DOHH2 (cell line): ENCODE results near the gene GRM2.
A peak's percentile ranks its signal among the peaks of the same experiment; 100 is the strongest.

ENCODE experiments used
- H3F3A ChIP-seq: fragments of 200-600 bp; sonication (generic), shearing (Covaris generic); 2 replicates; pipeline ENCODE4 v1.6.0; 2016; ENCODE audit warnings: antibody characterized with exemption, mild to moderate bottlenecking; ENCODE audit not compliant: control insufficient read depth, insufficient read depth
- H3K27ac ChIP-seq: fragments of 200-600 bp; sonication (generic); 2 replicates; pipeline ENCODE4 v1.5.1; 2014; ENCODE audit warnings: low read depth, mild to moderate bottlenecking, low read length, moderate library complexity
- H3K27me3 ChIP-seq: fragments of 200-600 bp; sonication (generic); 2 replicates; pipeline ENCODE4 v1.6.1; 2014; ENCODE audit warnings: mild to moderate bottlenecking, low read length, mixed read lengths; ENCODE audit not compliant: control insufficient read depth
- H3K36me3 ChIP-seq: fragments of 200-600 bp; sonication (generic); 2 replicates; pipeline ENCODE4 v1.6.1; 2014; ENCODE audit warnings: mild to moderate bottlenecking, low read length, moderate library complexity, mixed read lengths; ENCODE audit not compliant: control insufficient read depth
- H3K4me1 ChIP-seq: fragments of 200-600 bp; sonication (generic); 2 replicates; pipeline ENCODE4 v1.6.1; 2014; ENCODE audit warnings: mild to moderate bottlenecking, low read length, mixed read lengths; ENCODE audit not compliant: control insufficient read depth
- H3K4me2 ChIP-seq: fragments of 200-600 bp; sonication (generic); 2 replicates; pipeline ENCODE4 v1.6.0; 2014; ENCODE audit warnings: mild to moderate bottlenecking, low read length, moderate library complexity
- H3K4me3 ChIP-seq: fragments of 200-600 bp; sonication (generic); 2 replicates; pipeline ENCODE4 v1.5.1; 2014; ENCODE audit warnings: mild to moderate bottlenecking, low read length, mixed read lengths
- H3K79me2 ChIP-seq: fragments of 200-600 bp; sonication (generic); 2 replicates; pipeline ENCODE4 v1.6.1; 2014; ENCODE audit warnings: mild to moderate bottlenecking, low read length, mixed read lengths; ENCODE audit not compliant: control insufficient read depth
- H3K9me2 ChIP-seq: fragments of 200-600 bp; sonication (generic); replicated peaks from 2 replicates; pipeline ENCODE4 v1.6.1; 2014; ENCODE audit warnings: mild to moderate bottlenecking, low read length, mixed read lengths; ENCODE audit not compliant: control insufficient read depth
- H3K9me3 ChIP-seq: fragments of 200-600 bp; sonication (generic); 2 replicates; pipeline ENCODE4 v1.6.1; 2014; ENCODE audit warnings: antibody characterized with exemption, low read length, mixed read lengths; ENCODE audit not compliant: control insufficient read depth, insufficient read depth
- H4K20me1 ChIP-seq: fragments of 200-600 bp; sonication (generic); 2 replicates; pipeline ENCODE4 v1.6.0; 2014; ENCODE audit warnings: low read depth, mild to moderate bottlenecking, antibody characterized with exemption, low read length, moderate library complexity; ENCODE audit not compliant: control insufficient read depth, insufficient read depth
- EZH2phosphoT487 ChIP-seq: fragments of 200-600 bp; sonication (generic); IDR thresholded peaks from 2 replicates; pipeline ENCODE4 v1.6.1; 2017; ENCODE audit warnings: borderline replicate concordance, mild to moderate bottlenecking, antibody characterized with exemption, low read length, moderate library complexity, mixed read lengths
- TF ChIP-seq, protein P1 (sequence below): fragments of 200-600 bp; sonication (generic); IDR thresholded peaks from one replicate; pipeline ENCODE4 v1.5.1; 2014; ENCODE audit warnings: antibody characterized with exemption, mild to moderate bottlenecking, low read depth, low read length; ENCODE audit not compliant: poor library complexity, severe bottlenecking

The GRM2 gene

GRCh38 chr3:51718547-51719409, 11.9 kb downstream of the GRM2 start:
- no peaks in the 10 kb centered on the region for H3K9me2 ChIP-seq
- no peak overlapping the region for H3K27ac ChIP-seq
- H3K79me2 ChIP-seq, result no peaks in the 10 kb centered on the region
- H3K9me3 ChIP-seq, result no peaks in the 10 kb centered on the region
- H3K4me1 ChIP-seq, result peaks cover 48% of the 10 kb centered on the region
- no peaks in the 10 kb centered on the region for H3K27me3 ChIP-seq
- H3F3A ChIP-seq, result peaks cover 5% of the 10 kb centered on the region; the same call in 1 of the 2 replicates
- no peak overlapping the region for H3K4me3 ChIP-seq
- TF ChIP-seq EZH2phosphoT487, result no peak
- TF ChIP-seq, protein P1, sequence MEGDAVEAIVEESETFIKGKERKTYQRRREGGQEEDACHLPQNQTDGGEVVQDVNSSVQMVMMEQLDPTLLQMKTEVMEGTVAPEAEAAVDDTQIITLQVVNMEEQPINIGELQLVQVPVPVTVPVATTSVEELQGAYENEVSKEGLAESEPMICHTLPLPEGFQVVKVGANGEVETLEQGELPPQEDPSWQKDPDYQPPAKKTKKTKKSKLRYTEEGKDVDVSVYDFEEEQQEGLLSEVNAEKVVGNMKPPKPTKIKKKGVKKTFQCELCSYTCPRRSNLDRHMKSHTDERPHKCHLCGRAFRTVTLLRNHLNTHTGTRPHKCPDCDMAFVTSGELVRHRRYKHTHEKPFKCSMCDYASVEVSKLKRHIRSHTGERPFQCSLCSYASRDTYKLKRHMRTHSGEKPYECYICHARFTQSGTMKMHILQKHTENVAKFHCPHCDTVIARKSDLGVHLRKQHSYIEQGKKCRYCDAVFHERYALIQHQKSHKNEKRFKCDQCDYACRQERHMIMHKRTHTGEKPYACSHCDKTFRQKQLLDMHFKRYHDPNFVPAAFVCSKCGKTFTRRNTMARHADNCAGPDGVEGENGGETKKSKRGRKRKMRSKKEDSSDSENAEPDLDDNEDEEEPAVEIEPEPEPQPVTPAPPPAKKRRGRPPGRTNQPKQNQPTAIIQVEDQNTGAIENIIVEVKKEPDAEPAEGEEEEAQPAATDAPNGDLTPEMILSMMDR, result peak; percentile 85
- no peaks in the 10 kb centered on the region for H3K36me3 ChIP-seq
- H4K20me1 ChIP-seq, result no peaks in the 10 kb centered on the region
- H3K4me2 ChIP-seq, result no peak overlapping the region

- Histone ChIP-seq H3K79me2 (no peaks in the 10 kb centered on the region), H3K4me1 (peaks cover 48% of the 10 kb centered on the region), H3K9me2 (no peaks in the 10 kb centered on the region), H3F3A (peaks cover 5% of the 10 kb centered on the region; the same call in 1 of the 2 replicates), H3K27ac (no peak overlapping the region), H3K4me2 (no peak overlapping the region), H3K4me3 (no peak overlapping the region), H4K20me1 (no peaks in the 10 kb centered on the region), H3K36me3 (no peaks in the 10 kb centered on the region), H3K9me3 (no peaks in the 10 kb centered on the region), H3K27me3 (no peaks in the 10 kb centered on the region)
- TF ChIP-seq, protein P1, result peak; percentile 28
- no peak for TF ChIP-seq EZH2phosphoT487
Measured at GRCh38 chr3:51719410-51720025, 12.7 kb downstream of the GRM2 start.

DNA sequence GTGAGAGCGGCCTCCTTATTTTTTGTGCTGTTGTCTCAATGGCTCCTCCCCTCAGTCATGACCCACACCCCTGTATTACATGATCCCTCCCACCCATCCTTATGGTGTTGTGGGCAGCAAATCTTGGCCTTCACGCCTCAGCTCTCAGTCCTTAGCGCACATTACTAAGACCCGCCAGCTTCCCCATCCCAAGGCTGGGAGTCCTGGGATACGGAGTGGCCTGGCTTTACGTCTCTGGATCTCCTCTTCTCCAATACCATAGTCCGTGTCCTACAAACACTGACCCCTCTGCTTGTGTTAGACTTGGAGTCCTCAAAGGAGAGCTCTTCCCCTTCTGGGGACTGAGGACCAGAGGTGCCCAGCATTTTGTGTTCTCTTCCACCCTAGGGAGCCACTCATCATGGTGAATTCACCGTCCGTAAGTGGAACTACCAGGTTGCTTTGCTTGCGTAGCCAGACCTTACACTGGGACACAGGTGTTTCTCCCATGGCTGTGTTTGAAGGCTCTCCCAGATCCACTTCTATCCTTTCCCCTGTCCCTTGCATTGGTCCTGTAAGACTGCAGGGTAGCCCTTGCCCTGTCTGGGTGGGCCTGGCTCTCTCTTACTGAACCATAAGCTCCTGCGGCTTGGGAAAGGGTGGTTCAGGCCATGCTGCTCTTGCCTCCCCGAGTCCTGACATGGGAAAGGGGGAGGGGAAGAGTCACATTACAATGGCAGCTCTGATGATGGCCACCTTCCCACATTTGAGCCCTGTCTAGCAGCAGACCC, 13.6 kb downstream of the GRM2 start:
- Histone ChIP-seq H4K20me1 (no peaks in the 10 kb centered on the region), H3K27ac (no peak overlapping the region), H3K9me2 (no peaks in the 10 kb centered on the region), H3K27me3 (no peaks in the 10 kb centered on the region), H3K79me2 (no peaks in the 10 kb centered on the region), H3K4me3 (no peak overlapping the region), H3K9me3 (no peaks in the 10 kb centered on the region), H3K36me3 (no peaks in the 10 kb centered on the region), H3F3A (peaks cover 5% of the 10 kb centered on the region; the same call in 1 of the 2 replicates), H3K4me1 (peaks cover 48% of the 10 kb centered on the region), H3K4me2 (no peak overlapping the region)
- no peak for TF ChIP-seq EZH2phosphoT487
- TF ChIP-seq, protein P1, result no peak
